Peyer's patch (tissue), 4 donors: ENCODE results near the gene DGKI. TPM values are rescaled to one million over a fixed set of nuclear protein-coding genes. Genes with fewer than 3 reads are reported as not detected.

Experiments used
- DNase-seq, 3 donors: peaks; one replicate each; pipeline ENCODE4 v3.0.0-alpha.2; 2017 to 2019
- H3K27ac ChIP-seq, 4 donors: fragments of 200-600 bp; sonication (generic); one replicate each; pipeline ENCODE4 v1.5.1; 2016 to 2019
- H3K27me3 ChIP-seq, 2 donors: fragments of 200-600 bp; sonication (generic); one replicate each; pipeline ENCODE4 v1.5.1; 2019
- H3K36me3 ChIP-seq, 3 donors: fragments of 200-600 bp; sonication (generic); one replicate each; pipeline ENCODE4 v1.5.1; 2016 to 2019
- H3K4me1 ChIP-seq, 4 donors: fragments of 200-600 bp; sonication (generic); one replicate each; pipeline ENCODE4 v1.5.1; 2016 to 2019
- H3K4me3 ChIP-seq, 4 donors: fragments of 200-600 bp; sonication (generic); 1 replicate in 3 of 4; 2 replicates in 1 of 4; pipeline ENCODE4 v1.5.1; 2016 to 2019; ENCODE audit warnings: mild to moderate bottlenecking in 1 of 4
- H3K9me3 ChIP-seq, 4 donors: fragments of 200-600 bp; sonication (generic); one replicate each; pipeline ENCODE4 v1.5.1; 2016 to 2019; ENCODE audit warnings: mild to moderate bottlenecking in 1 of 4
- CTCF ChIP-seq, 6 experiments: fragments of 450-650 bp in 4 of 6; fragments of 200-600 bp in 2 of 6; sonication (generic) in 1 of 6; IDR thresholded peaks; one replicate each; pipeline ENCODE4 v1.5.1; 2017 to 2019; ENCODE audit warnings: antibody characterized with exemption in 6 of 6, mild to moderate bottlenecking in 3 of 6, moderate library complexity in 1 of 6
- POLR2A ChIP-seq, 2 donors: fragments of 450-650 bp; IDR thresholded peaks; one replicate each; pipeline ENCODE4 v1.5.1; 2017; ENCODE audit warnings: antibody characterized with exemption in 2 of 2, mild to moderate bottlenecking in 2 of 2, moderate library complexity in 2 of 2
- total RNA-seq, 4 donors: library from RNA; depleted of rRNA; stranded (reverse); fragments of >200 nt; gene quantifications; one replicate each; pipeline ENCODE4 v1.1.0, GENCODE V29; 2016

Gene DGKI
- total RNA-seq, 4 donors from 2014 or later, result 0.19 to 0.40 (median 0.35) TPM; not detected in 1

- H3K9me3 ChIP-seq, result no peaks in the 10 kb centered on the region
- H3K4me3 ChIP-seq, result no peak overlapping the region
- TF ChIP-seq POLR2A (IDR thresholded peaks at IDR 0.05) (no peak), CTCF (IDR thresholded peaks at IDR 0.05) (no peak)
- no peaks in the 10 kb centered on the region for H3K27me3 ChIP-seq
- H3K36me3 ChIP-seq, result no peaks in the 10 kb centered on the region
- H3K27ac ChIP-seq, result no peak overlapping the region
- H3K4me1 ChIP-seq, result no peaks in the 10 kb centered on the region
- no peak for DNase-seq
Observed at GRCh38 chr7:137443616-137444015, 403.2 kb downstream of the DGKI start.

DNA sequence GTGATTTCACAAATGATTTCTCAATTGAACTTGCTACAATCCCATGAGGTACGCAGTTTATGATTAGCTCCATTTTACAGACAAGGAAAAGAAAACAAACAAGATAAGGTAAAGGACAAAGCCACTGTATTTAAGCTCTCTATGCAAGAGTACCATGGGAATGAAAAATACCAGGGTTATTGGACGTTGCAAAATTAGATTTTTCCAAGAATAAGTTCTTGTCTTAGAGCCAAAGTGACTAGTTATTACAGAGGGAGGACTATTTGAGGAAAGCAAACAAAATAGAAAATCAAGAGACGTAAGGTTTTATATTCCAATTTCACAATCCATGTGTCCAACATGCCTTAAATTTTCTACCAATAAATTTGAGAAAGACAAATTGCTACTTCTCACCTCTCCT, 405.3 kb downstream of the DGKI start:
- H3K4me1 ChIP-seq, result no peaks in the 10 kb centered on the region
- no peak for DNase-seq
- no peak overlapping the region for H3K4me3 ChIP-seq
- H3K36me3 ChIP-seq, result no peaks in the 10 kb centered on the region
- TF ChIP-seq CTCF (IDR thresholded peaks at IDR 0.05) (no peak), POLR2A (IDR thresholded peaks at IDR 0.05) (no peak)
- H3K9me3 ChIP-seq, result no peaks in the 10 kb centered on the region
- H3K27ac ChIP-seq, result no peak overlapping the region
- no peaks in the 10 kb centered on the region for H3K27me3 ChIP-seq

- Histone ChIP-seq H3K27me3 (no peaks in the 10 kb centered on the region), H3K36me3 (no peaks in the 10 kb centered on the region), H3K27ac (no peak overlapping the region), H3K4me3 (no peak overlapping the region), H3K9me3 (no peaks in the 10 kb centered on the region), H3K4me1 (no peaks in the 10 kb centered on the region)
- no peak for DNase-seq
- TF ChIP-seq POLR2A (IDR thresholded peaks at IDR 0.05) (no peak), CTCF (IDR thresholded peaks at IDR 0.05) (no peak)
Observed at GRCh38 chr7:137439829-137440825, 406.6 kb downstream of the DGKI start.

- Histone ChIP-seq H3K4me3 (no peak overlapping the region), H3K36me3 (no peaks in the 10 kb centered on the region), H3K4me1 (no peaks in the 10 kb centered on the region), H3K9me3 (no peaks in the 10 kb centered on the region), H3K27ac (no peak overlapping the region), H3K27me3 (no peaks in the 10 kb centered on the region)
- no peak for TF ChIP-seq CTCF (IDR thresholded peaks at IDR 0.05)
- no peak for DNase-seq
Observed at GRCh38 chr7:137434946-137435345, 411.8 kb downstream of the DGKI start.

DNA sequence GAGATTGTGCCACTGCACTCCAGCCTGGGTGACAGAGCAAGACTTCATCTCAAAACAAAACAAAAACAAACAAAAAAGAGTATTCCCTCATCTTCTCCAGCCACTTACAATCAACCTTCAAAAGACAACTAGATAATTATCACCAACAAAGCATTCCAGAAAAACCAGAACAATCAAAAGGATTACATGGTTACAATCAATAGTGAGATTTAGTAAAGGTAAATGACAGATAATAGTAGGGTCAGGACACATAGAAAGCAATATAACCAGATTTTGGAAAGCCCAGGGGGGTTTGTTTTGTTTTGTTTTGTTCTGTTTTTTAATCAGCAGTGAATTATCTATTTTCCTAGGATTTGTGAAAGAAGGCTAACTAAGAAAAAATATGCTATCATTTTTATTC, 412.2 kb downstream of the DGKI start:
- H3K4me3 ChIP-seq, result no peak overlapping the region
- no peak for TF ChIP-seq CTCF (IDR thresholded peaks at IDR 0.05)
- TF ChIP-seq POLR2A (IDR thresholded peaks at IDR 0.05), result no peak
- no peak for DNase-seq
- no peaks in the 10 kb centered on the region for H3K4me1 ChIP-seq
- H3K27me3 ChIP-seq, result no peaks in the 10 kb centered on the region
- no peaks in the 10 kb centered on the region for H3K36me3 ChIP-seq
- H3K9me3 ChIP-seq, result no peaks in the 10 kb centered on the region
- H3K27ac ChIP-seq, result no peak overlapping the region
